ENCODE data around the gene HBG1. TPM values are rescaled to one million over a fixed set of nuclear protein-coding genes. Genes with fewer than 3 reads are reported as not detected.

The HBG1 gene
- total RNA-seq, 6 donors from 2014 or later, result 2.9 to 4.6 TPM; not detected in 4

DNA sequence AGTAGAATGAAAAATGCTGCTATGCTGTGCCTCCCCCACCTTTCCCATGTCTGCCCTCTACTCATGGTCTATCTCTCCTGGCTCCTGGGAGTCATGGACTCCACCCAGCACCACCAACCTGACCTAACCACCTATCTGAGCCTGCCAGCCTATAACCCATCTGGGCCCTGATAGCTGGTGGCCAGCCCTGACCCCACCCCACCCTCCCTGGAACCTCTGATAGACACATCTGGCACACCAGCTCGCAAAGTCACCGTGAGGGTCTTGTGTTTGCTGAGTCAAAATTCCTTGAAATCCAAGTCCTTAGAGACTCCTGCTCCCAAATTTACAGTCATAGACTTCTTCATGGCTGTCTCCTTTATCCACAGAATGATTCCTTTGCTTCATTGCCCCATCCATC is 35.0 kb upstream of the HBG1 start:
- H3K36me3 ChIP-seq, result no peaks in the 10 kb centered on the region
- ATAC-seq (ENCODE audit: low FRiP score in 2 of 2) (no peak), DNase-seq (no peak)
- 88% methylated on average over 2 of the region's 2 CpGs; no CpG with 5 or more reads in 1 of the 2 donors for WGBS, 2 donors
- TF ChIP-seq EP300 (IDR thresholded peaks at IDR 0.05), result no peak
- TF ChIP-seq POLR2AphosphoS5 (IDR thresholded peaks at IDR 0.05), result no peak
- TF ChIP-seq, protein P1, sequence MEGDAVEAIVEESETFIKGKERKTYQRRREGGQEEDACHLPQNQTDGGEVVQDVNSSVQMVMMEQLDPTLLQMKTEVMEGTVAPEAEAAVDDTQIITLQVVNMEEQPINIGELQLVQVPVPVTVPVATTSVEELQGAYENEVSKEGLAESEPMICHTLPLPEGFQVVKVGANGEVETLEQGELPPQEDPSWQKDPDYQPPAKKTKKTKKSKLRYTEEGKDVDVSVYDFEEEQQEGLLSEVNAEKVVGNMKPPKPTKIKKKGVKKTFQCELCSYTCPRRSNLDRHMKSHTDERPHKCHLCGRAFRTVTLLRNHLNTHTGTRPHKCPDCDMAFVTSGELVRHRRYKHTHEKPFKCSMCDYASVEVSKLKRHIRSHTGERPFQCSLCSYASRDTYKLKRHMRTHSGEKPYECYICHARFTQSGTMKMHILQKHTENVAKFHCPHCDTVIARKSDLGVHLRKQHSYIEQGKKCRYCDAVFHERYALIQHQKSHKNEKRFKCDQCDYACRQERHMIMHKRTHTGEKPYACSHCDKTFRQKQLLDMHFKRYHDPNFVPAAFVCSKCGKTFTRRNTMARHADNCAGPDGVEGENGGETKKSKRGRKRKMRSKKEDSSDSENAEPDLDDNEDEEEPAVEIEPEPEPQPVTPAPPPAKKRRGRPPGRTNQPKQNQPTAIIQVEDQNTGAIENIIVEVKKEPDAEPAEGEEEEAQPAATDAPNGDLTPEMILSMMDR (IDR thresholded peaks at IDR 0.05), result no peak
- TF ChIP-seq POLR2A (IDR thresholded peaks at IDR 0.05), result no peak
- H3K4me1 ChIP-seq, result no peaks in the 10 kb centered on the region
- H3K27ac ChIP-seq, result no peak overlapping the region
- no peak overlapping the region for H3K4me3 ChIP-seq
- H3K27me3 ChIP-seq, result no peaks in the 10 kb centered on the region
- no peaks in the 10 kb centered on the region for H3K9me3 ChIP-seq

DNA sequence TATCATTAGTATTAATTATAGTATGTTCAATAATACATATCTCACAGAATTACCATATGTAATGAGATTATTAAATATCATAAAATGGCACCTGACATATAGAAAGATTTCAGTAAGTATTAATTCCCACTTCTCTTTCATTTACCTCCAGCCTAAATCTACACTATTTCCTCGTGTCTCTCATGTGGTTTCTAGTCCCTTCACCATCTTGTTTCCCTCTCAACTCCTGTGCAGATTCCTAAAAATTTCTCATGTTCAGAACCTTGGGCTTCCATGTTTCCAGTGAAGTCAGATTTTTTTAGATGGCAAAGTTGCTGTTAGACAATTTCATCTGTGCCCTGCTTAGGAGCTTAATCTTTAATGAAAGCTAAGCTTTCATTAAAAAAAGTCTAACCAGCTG is 34.2 kb upstream of the HBG1 start:
- no peaks in the 10 kb centered on the region for H3K4me1 ChIP-seq
- no peak for TF ChIP-seq EP300 (IDR thresholded peaks at IDR 0.05)
- TF ChIP-seq POLR2A (IDR thresholded peaks at IDR 0.05), result no peak
- no peak for TF ChIP-seq POLR2AphosphoS5 (IDR thresholded peaks at IDR 0.05)
- TF ChIP-seq, protein P1 (IDR thresholded peaks at IDR 0.05), result no peak
- no peak for ATAC-seq (ENCODE audit: low FRiP score in 2 of 2)
- H3K27me3 ChIP-seq, result no peaks in the 10 kb centered on the region
- H3K4me3 ChIP-seq, result no peak overlapping the region
- 66 to 77% methylated on average over 1 of the region's 1 CpG for WGBS, 2 donors
- no peak overlapping the region for H3K27ac ChIP-seq
- no peaks in the 10 kb centered on the region for H3K9me3 ChIP-seq
- no peak for DNase-seq
- H3K36me3 ChIP-seq, result no peaks in the 10 kb centered on the region

DNA sequence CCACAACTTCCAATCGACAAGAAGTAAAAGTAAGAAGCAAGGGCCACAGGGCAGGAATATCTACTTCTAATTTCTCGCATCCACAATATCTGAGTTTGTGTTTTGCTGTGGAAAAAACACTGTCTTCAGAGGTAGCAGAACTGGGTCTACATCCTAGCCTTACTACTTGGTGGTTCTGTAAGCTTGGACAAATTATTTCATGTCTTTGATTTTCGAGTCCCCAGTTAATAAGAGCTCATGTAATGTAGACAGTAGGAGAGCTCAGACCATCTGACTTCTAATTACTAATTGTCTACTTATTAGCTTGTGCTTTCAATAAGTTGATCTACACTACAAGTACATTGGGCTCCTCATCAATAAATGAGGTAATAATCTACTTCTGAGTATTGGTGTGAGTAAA is 33.4 kb upstream of the HBG1 start:
- Histone ChIP-seq H3K4me3 (no peak overlapping the region), H3K36me3 (no peaks in the 10 kb centered on the region), H3K9me3 (no peaks in the 10 kb centered on the region), H3K4me1 (no peaks in the 10 kb centered on the region), H3K27me3 (no peaks in the 10 kb centered on the region), H3K27ac (no peak overlapping the region)
- TF ChIP-seq, protein P1 (IDR thresholded peaks at IDR 0.05), result no peak
- TF ChIP-seq EP300 (IDR thresholded peaks at IDR 0.05), result no peak
- no peak for TF ChIP-seq POLR2AphosphoS5 (IDR thresholded peaks at IDR 0.05)
- TF ChIP-seq POLR2A (IDR thresholded peaks at IDR 0.05), result no peak
- DNase-seq (no peak), ATAC-seq (ENCODE audit: low FRiP score in 2 of 2) (no peak)
- 81 to 83% methylated on average over 3 of the region's 3 CpGs for WGBS, 2 donors

DNA sequence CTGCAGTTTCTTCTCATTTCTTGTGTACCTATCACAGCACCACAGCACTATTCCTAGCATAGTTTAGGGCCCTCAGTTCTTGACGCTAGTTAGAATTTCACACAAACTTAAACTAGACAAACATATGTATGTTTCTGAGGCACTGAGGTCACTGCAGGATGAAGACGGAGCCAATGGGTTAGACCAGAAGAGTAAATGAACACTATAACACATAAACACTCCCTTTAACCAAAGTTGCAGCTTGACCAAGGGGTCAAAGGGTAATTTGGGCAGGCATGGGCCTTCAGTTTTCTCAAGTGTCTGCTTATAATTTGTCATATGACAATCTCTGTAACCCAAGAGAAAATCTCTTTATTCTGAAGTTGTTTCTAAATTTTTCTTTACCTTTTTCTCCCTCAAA is 33.0 kb upstream of the HBG1 start:
- H3K9me3 ChIP-seq, result no peaks in the 10 kb centered on the region
- H3K27me3 ChIP-seq, result no peaks in the 10 kb centered on the region
- no peak overlapping the region for H3K4me3 ChIP-seq
- H3K4me1 ChIP-seq, result no peaks in the 10 kb centered on the region
- TF ChIP-seq POLR2A (IDR thresholded peaks at IDR 0.05) (no peak), EP300 (IDR thresholded peaks at IDR 0.05) (no peak), POLR2AphosphoS5 (IDR thresholded peaks at IDR 0.05) (no peak)
- TF ChIP-seq, protein P1 (IDR thresholded peaks at IDR 0.05), result no peak
- H3K36me3 ChIP-seq, result no peaks in the 10 kb centered on the region
- WGBS, 2 donors, result 82 to 90% methylated on average over 2 of the region's 2 CpGs
- no peak for ATAC-seq (ENCODE audit: low FRiP score in 2 of 2)
- no peak for DNase-seq
- H3K27ac ChIP-seq, result no peak overlapping the region

DNA sequence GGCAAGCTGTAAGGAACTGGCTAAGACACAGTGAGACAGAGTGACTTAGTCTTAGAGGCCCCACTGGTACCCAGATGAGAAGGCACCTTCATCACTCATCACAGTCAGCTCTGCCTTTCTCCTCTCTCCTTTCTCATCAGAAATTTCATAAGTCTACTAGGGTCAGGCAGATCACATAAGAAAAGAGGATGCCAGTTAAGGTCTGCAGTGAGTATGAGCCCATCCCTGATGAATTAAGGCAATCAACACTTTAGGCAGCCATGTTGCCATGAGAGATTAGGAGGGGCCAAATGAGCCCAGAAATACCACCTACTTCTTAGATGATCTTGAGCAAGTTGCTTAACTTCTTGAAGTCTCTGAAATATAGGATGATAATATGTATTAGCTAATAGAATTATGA is 31.9 kb upstream of the HBG1 start:
- Histone ChIP-seq H3K27me3 (no peaks in the 10 kb centered on the region), H3K4me1 (no peaks in the 10 kb centered on the region), H3K9me3 (no peaks in the 10 kb centered on the region), H3K27ac (no peak overlapping the region), H3K36me3 (no peaks in the 10 kb centered on the region), H3K4me3 (no peak overlapping the region)
- no peak for TF ChIP-seq EP300 (IDR thresholded peaks at IDR 0.05)
- no peak for TF ChIP-seq POLR2AphosphoS5 (IDR thresholded peaks at IDR 0.05)
- TF ChIP-seq, protein P1 (IDR thresholded peaks at IDR 0.05), result no peak
- no peak for TF ChIP-seq POLR2A (IDR thresholded peaks at IDR 0.05)
- ATAC-seq (ENCODE audit: low FRiP score in 2 of 2), result no peak
- no peak for DNase-seq
